A204.1 (cell line): Measurements from ENCODE around the gene GRK6.

Source experiments
- FAIRE-seq: peaks from 2 replicates; lab custom pipeline; 2012; peaks lifted over from hg19 to GRCh38; lab: Jason Lieb, UNC

GRK6 gene

GRCh38 chr5:177440990-177441780, 14.7 kb downstream of the GRK6 start:
- no peak for FAIRE-seq

GRCh38 chr5:177442066-177442826, 15.8 kb downstream of the GRK6 start:
- no peak for FAIRE-seq

GRCh38 chr5:177443144-177443983, 16.9 kb downstream of the GRK6 start:
- FAIRE-seq = no peak

GRCh38 chr5:177444106-177445051, 17.9 kb downstream of the GRK6 start:
- FAIRE-seq = no peak

- FAIRE-seq = no peak
Observed at GRCh38 chr5:177445052-177445916, 18.8 kb downstream of the GRK6 start.

GRCh38 chr5:177445917-177446199, 19.4 kb downstream of the GRK6 start:
- no peak for FAIRE-seq

GRCh38 chr5:177446200-177447065, 20.0 kb downstream of the GRK6 start, which contains the start of gene PRR7:
Gene PRR7, plus strand, starts transcription at chr5:177446814. Its CDS starts 8,254 bp downstream, at chr5:177455068.
- FAIRE-seq = no peak

- FAIRE-seq = no peak
Observed at GRCh38 chr5:177447066-177447610, 20.7 kb downstream of the GRK6 start.

- peak; percentile 39 for FAIRE-seq
Observed at GRCh38 chr5:177447611-177448243, 21.3 kb downstream of the GRK6 start.

GRCh38 chr5:177448244-177448950, 21.9 kb downstream of the GRK6 start:
- FAIRE-seq = no peak

GRCh38 chr5:177449140-177450061, 22.9 kb downstream of the GRK6 start:
- no peak for FAIRE-seq

GRCh38 chr5:177450667-177451424, 24.4 kb downstream of the GRK6 start:
- FAIRE-seq = no peak

GRCh38 chr5:177452688-177453638, 26.5 kb downstream of the GRK6 start:
- no peak for FAIRE-seq

- no peak for FAIRE-seq
Observed at GRCh38 chr5:177453852-177454396, 27.4 kb downstream of the GRK6 start.
